Endothelial cell (in vitro differentiated cells): ENCODE data around the gene RPS6KA5. TPM values are rescaled to one million over a fixed set of nuclear protein-coding genes. Genes with fewer than 3 reads are reported as not detected.
A peak's percentile ranks its signal among the peaks of the same experiment; 100 is the strongest.

Experiments used
- DNase-seq: peaks from one replicate; pipeline ENCODE4 v3.0.0; 2021; ENCODE audit warnings: low spot score
- H3K27ac Mint-ChIP-seq: one replicate; pipeline ENCODE4 v1.8.0; 2021; ENCODE audit warnings: mixed read lengths, inconsistent platforms; ENCODE audit not compliant: unreplicated experiment
- H3K27me3 Mint-ChIP-seq: one replicate; pipeline ENCODE4 v1.8.0; 2021; ENCODE audit warnings: mild to moderate bottlenecking, moderate library complexity, mixed read lengths, inconsistent platforms; ENCODE audit not compliant: unreplicated experiment
- H3K36me3 Mint-ChIP-seq: one replicate; pipeline ENCODE4 v1.8.0; 2021; ENCODE audit warnings: mild to moderate bottlenecking, low read depth, mixed read lengths, inconsistent platforms; ENCODE audit not compliant: unreplicated experiment
- H3K4me1 Mint-ChIP-seq: one replicate; pipeline ENCODE4 v1.8.0; 2021; ENCODE audit warnings: mild to moderate bottlenecking, mixed read lengths, inconsistent platforms; ENCODE audit not compliant: unreplicated experiment
- H3K4me3 Mint-ChIP-seq: one replicate; pipeline ENCODE4 v1.8.0; 2021; ENCODE audit warnings: mild to moderate bottlenecking, mixed read lengths, inconsistent platforms; ENCODE audit not compliant: unreplicated experiment
- H3K9me3 Mint-ChIP-seq: one replicate; pipeline ENCODE4 v1.8.0; 2021; ENCODE audit warnings: mixed read lengths, inconsistent platforms; ENCODE audit not compliant: unreplicated experiment
- CTCF ChIP-seq: fragments of 200-600 bp; sonication (generic); IDR thresholded peaks from one replicate; pipeline ENCODE4 v1.5.0; 2021; ENCODE audit warnings: antibody characterized with exemption; ENCODE audit not compliant: unreplicated experiment
- total RNA-seq: library from RNA; stranded (reverse); fragmentation: NEBNext Ultra II Directional; extraction: Animal tissue kit (Norgen Biotek cat#: 25700); gene quantifications from one replicate; pipeline ENCODE4 v1.2.1, GENCODE V29; 2021; ENCODE audit not compliant: unreplicated experiment

The RPS6KA5 gene
- total RNA-seq, 1 donor from 2014 or later = 13.8 TPM

- no peak for TF ChIP-seq CTCF
- Mint-ChIP-seq H3K36me3 (peaks cover 8% of the 10 kb centered on the region), H3K27ac (peak overlapping the region; percentile 30), H3K9me3 (no peaks in the 10 kb centered on the region), H3K27me3 (peaks cover 26% of the 10 kb centered on the region), H3K4me3 (no peak overlapping the region), H3K4me1 (peaks cover 39% of the 10 kb centered on the region)
- DNase-seq = no peak
Observed at GRCh38 chr14:90805084-90805391, 255.4 kb downstream of the RPS6KA5 start.

- DNase-seq = no peak
- H3K27ac Mint-ChIP-seq = peak overlapping the region; percentile 96
- no peak overlapping the region for H3K4me3 Mint-ChIP-seq
- peaks cover 26% of the 10 kb centered on the region for H3K27me3 Mint-ChIP-seq
- H3K36me3 Mint-ChIP-seq = peaks cover 9% of the 10 kb centered on the region
- TF ChIP-seq CTCF = no peak
- peaks cover 42% of the 10 kb centered on the region for H3K4me1 Mint-ChIP-seq
- H3K9me3 Mint-ChIP-seq = no peaks in the 10 kb centered on the region
Observed at GRCh38 chr14:90804292-90805083, 256.0 kb downstream of the RPS6KA5 start.

GRCh38 chr14:90803249-90803648, 257.2 kb downstream of the RPS6KA5 start:
- peak overlapping the region; percentile 6 for H3K4me3 Mint-ChIP-seq
- H3K27ac Mint-ChIP-seq = peak overlapping the region; percentile 96
- H3K36me3 Mint-ChIP-seq = peaks cover 15% of the 10 kb centered on the region
- no peak for DNase-seq
- no peaks in the 10 kb centered on the region for H3K9me3 Mint-ChIP-seq
- peaks cover 26% of the 10 kb centered on the region for H3K27me3 Mint-ChIP-seq
- TF ChIP-seq CTCF = no peak
- peaks cover 44% of the 10 kb centered on the region for H3K4me1 Mint-ChIP-seq

GRCh38 chr14:90799420-90799819, 261.0 kb downstream of the RPS6KA5 start:
- TF ChIP-seq CTCF = no peak
- Mint-ChIP-seq H3K4me3 (no peak overlapping the region), H3K9me3 (no peaks in the 10 kb centered on the region), H3K27ac (peak overlapping the region; percentile 77), H3K27me3 (peaks cover 14% of the 10 kb centered on the region), H3K36me3 (peaks cover 15% of the 10 kb centered on the region), H3K4me1 (peaks cover 60% of the 10 kb centered on the region)
- no peak for DNase-seq

- peaks cover 7% of the 10 kb centered on the region for H3K27me3 Mint-ChIP-seq
- no peak overlapping the region for H3K4me3 Mint-ChIP-seq
- H3K9me3 Mint-ChIP-seq = no peaks in the 10 kb centered on the region
- DNase-seq = no peak
- peaks cover 49% of the 10 kb centered on the region for H3K4me1 Mint-ChIP-seq
- no peak overlapping the region for H3K27ac Mint-ChIP-seq
- H3K36me3 Mint-ChIP-seq = peaks cover 15% of the 10 kb centered on the region
- TF ChIP-seq CTCF = no peak
Observed at GRCh38 chr14:90797919-90798318, 262.5 kb downstream of the RPS6KA5 start.

Other genes with a start within 250 kb of the RPS6KA5 start
- 93.5 TPM for gene TTC7B, start 244.2 kb downstream of the RPS6KA5 start, total RNA-seq
- gene DGLUCY, start 53.4 kb upstream of the RPS6KA5 start, total RNA-seq = 65.1 TPM
- 5.4 TPM for gene GPR68, start 184.1 kb upstream of the RPS6KA5 start, total RNA-seq